ENCODE results near the gene TXK.

- TF ChIP-seq CTCF (conservative IDR thresholded peaks at IDR 0.05; ENCODE audit: low read depth, low read length) (no peak), EZH2 (IDR thresholded peaks at IDR 0.05; ENCODE audit: borderline replicate concordance, low read depth, low read length, poor library complexity, severe bottlenecking) (no peak)
These were observed 12.9 kb downstream of the TXK start for GRCh38 chr4:48121180-48121579.
